Natural killer cell (primary cell): Measurements from ENCODE around the gene GFI1. TPM values are rescaled to one million over a fixed set of nuclear protein-coding genes. Genes with fewer than 3 reads are reported as not detected.

ENCODE experiments used
- ATAC-seq, 3 donors: fragments of 150-1000 bp in 2 of 3; fragments of 200-7000 bp in 1 of 3; cut with Tn5 transposase; 1 replicate in 1 of 3; 2 replicates in 2 of 3; pipeline ENCODE4 v1.10.0; 2021; ENCODE audit warnings: mild to moderate bottlenecking in 2 of 3, moderate library complexity in 2 of 3
- DNase-seq, 2 donors: peaks; one replicate each; pipeline versions ENCODE4 v3.0.0 to v3.0.0-alpha.2; 2013 to 2021; ENCODE audit warnings: mixed read lengths in 1 of 2
- H3K27ac ChIP-seq: one replicate; pipeline ENCODE4 v1.5.1; 2013; ENCODE audit warnings: mild to moderate bottlenecking, low read length
- H3K27me3 ChIP-seq: one replicate; pipeline ENCODE4 v1.6.1; 2013; ENCODE audit warnings: low read length; ENCODE audit not compliant: control insufficient read depth, insufficient read depth
- H3K36me3 ChIP-seq: one replicate; pipeline ENCODE4 v1.6.1; 2013; ENCODE audit warnings: low read length; ENCODE audit not compliant: control insufficient read depth, insufficient read depth
- H3K4me1 ChIP-seq: one replicate; pipeline ENCODE4 v1.6.1; 2013; ENCODE audit warnings: low read length; ENCODE audit not compliant: control insufficient read depth, insufficient read depth
- H3K4me3 ChIP-seq: one replicate; pipeline ENCODE4 v1.5.1; 2013; ENCODE audit warnings: low read length
- H3K9me3 ChIP-seq: one replicate; pipeline ENCODE4 v1.6.1; 2013; ENCODE audit warnings: low read length; ENCODE audit not compliant: control insufficient read depth, insufficient read depth
- H3K27ac Mint-ChIP-seq, 2 donors: one replicate each; pipeline ENCODE4 v1.8.0; 2022; ENCODE audit warnings: mild to moderate bottlenecking in 2 of 2, mixed read lengths in 2 of 2, moderate library complexity in 1 of 2
- H3K27me3 Mint-ChIP-seq, 2 donors: one replicate each; pipeline ENCODE4 v1.8.0; 2022; ENCODE audit warnings: low read depth in 2 of 2, mixed read lengths in 2 of 2
- H3K36me3 Mint-ChIP-seq: one replicate; pipeline ENCODE4 v1.8.0; 2022; ENCODE audit warnings: mixed read lengths
- H3K4me1 Mint-ChIP-seq, 2 donors: one replicate each; pipeline ENCODE4 v1.8.0; 2022; ENCODE audit warnings: mixed read lengths in 2 of 2
- H3K4me3 Mint-ChIP-seq: one replicate; pipeline ENCODE4 v1.8.0; 2022; ENCODE audit warnings: mild to moderate bottlenecking, moderate library complexity, mixed read lengths
- H3K9me3 Mint-ChIP-seq, 2 donors: one replicate each; pipeline ENCODE4 v1.8.0; 2022; ENCODE audit warnings: mixed read lengths in 2 of 2
- CTCF ChIP-seq: fragments of 200-600 bp; IDR thresholded peaks from one replicate; pipeline ENCODE4 v1.8.0; 2022; ENCODE audit warnings: antibody characterized with exemption
- WGBS: methylation state at CpG from one replicate; pipeline ENCODE4 v1.1.7; 2013; ENCODE audit warnings: missing lambda C conversion rate; ENCODE audit not compliant: insufficient coverage; 5-methylcytosine and 5-hydroxymethylcytosine counted together
- intact Hi-C: fragments of 100-400 bp; cut with micrococcal nuclease; formaldehyde crosslinking; loops from one replicate; pipeline ENCODE4 v1.14.2; 2022
- total RNA-seq, 4 donors: library from RNA; stranded (reverse); fragments of 120-200 nt in 1 of 4; gene quantifications; one replicate each; pipeline versions ENCODE4 v1.2.3 to v1.2.4, GENCODE V29; 2013 to 2022

Gene GFI1
- total RNA-seq, 3 donors from 2014 or later (not counting 1 experiment from before 2014, with no cell fraction given), result 42.7 to 50.3 (median 46.0) TPM

DNA sequence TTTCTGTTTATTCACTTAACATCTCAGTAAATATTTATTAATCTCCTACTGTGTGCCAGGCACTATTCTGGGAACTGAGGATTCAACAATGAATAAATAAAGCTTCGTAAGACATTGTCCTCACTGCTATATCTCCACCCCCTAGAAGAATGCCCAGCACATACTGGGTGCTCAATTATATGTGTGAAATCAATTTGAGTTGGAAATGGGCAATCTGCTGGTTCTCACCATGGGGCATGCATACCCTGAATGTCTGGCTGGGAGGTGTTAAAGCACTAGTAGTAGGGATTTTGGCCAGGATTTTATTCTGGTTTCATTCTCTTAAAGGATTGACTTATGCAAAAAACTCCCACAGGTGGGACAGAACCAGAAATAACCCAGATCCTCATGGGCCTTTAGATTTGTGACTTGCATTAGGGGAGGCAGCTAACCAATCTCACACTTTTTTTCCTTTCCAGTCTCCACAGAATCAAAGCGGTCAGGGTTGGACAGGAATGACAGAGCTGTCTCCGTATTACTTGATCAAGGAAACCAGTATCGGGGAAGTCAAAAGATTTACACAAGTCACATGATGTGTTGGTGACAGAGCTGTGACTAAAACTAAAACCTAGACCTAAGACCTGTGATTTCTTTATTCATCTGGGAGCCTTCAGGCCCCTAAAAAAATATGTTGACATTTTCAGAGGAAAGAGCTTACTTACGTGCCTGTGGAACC is 12.8 kb downstream of the GFI1 start:
- no peaks in the 10 kb centered on the region for H3K9me3 Mint-ChIP-seq

GRCh38 chr1:92470216-92470615 is 16.5 kb downstream of the GFI1 start:
- intact Hi-C loops, result no loop called here
- Mint-ChIP-seq H3K4me1 (peaks cover 41 to 45% of the 10 kb centered on the region in 2 donors), H3K27me3 (no peaks in the 10 kb centered on the region), H3K9me3 (no peaks in the 10 kb centered on the region), H3K27ac (no peak overlapping the region), H3K36me3 (peaks cover 12% of the 10 kb centered on the region), H3K4me3 (no peak overlapping the region)
- Histone ChIP-seq H3K27ac (no peak overlapping the region), H3K9me3 (no peaks in the 10 kb centered on the region), H3K4me3 (no peak overlapping the region), H3K36me3 (peaks cover 14% of the 10 kb centered on the region), H3K27me3 (no peaks in the 10 kb centered on the region), H3K4me1 (peaks cover 3% of the 10 kb centered on the region)
- DNase-seq, result no peak
- no peak for TF ChIP-seq CTCF
- WGBS, result no CpG with 5 or more reads among the region's 1 CpG
- ATAC-seq, result no peak

More for the DNA sequence above, 12.8 kb downstream of the GFI1 start:
- H3K36me3 ChIP-seq, result peaks cover 35% of the 10 kb centered on the region
- Mint-ChIP-seq H3K4me1 (peaks cover 40 to 50% of the 10 kb centered on the region in 2 donors), H3K36me3 (peaks cover 18% of the 10 kb centered on the region), H3K4me3 (no peak overlapping the region), H3K27me3 (no peaks in the 10 kb centered on the region), H3K27ac (peak overlapping the region; percentile 77 to 83)
- H3K4me3 ChIP-seq, result no peak overlapping the region
- TF ChIP-seq CTCF, result no peak
- H3K27ac ChIP-seq, result peak overlapping the region; percentile 11
- no peaks in the 10 kb centered on the region for H3K27me3 ChIP-seq
- 50% methylated on average over 4 of the region's 5 CpGs for WGBS
- H3K9me3 ChIP-seq, result no peaks in the 10 kb centered on the region
- ATAC-seq (peak in 1 of 3 donors; percentile 36), DNase-seq (peak in 1 of 2 donors; percentile 51)
- intact Hi-C loops, result no loop called here
- peaks cover 23% of the 10 kb centered on the region for H3K4me1 ChIP-seq

GRCh38 chr1:92466683-92467352 is 19.9 kb downstream of the GFI1 start:
- peak overlapping the region; percentile 82 to 85 for H3K27ac Mint-ChIP-seq
- WGBS, result 69% methylated on average over 1 of the region's 1 CpG
- Histone ChIP-seq H3K4me1 (peaks cover 18% of the 10 kb centered on the region), H3K9me3 (no peaks in the 10 kb centered on the region), H3K27me3 (no peaks in the 10 kb centered on the region), H3K4me3 (no peak overlapping the region), H3K27ac (no peak overlapping the region), H3K36me3 (no peaks in the 10 kb centered on the region)
- peaks cover 43 to 45% of the 10 kb centered on the region in 2 donors for H3K4me1 Mint-ChIP-seq
- no peak for TF ChIP-seq CTCF
- no peak for DNase-seq
- H3K27me3 Mint-ChIP-seq, result no peaks in the 10 kb centered on the region
- no peaks in the 10 kb centered on the region for H3K9me3 Mint-ChIP-seq
- no peaks in the 10 kb centered on the region for H3K36me3 Mint-ChIP-seq
- ATAC-seq, result no peak
- intact Hi-C loops, result no loop called here
- no peak overlapping the region for H3K4me3 Mint-ChIP-seq
